AG09319 (cell line): Measurements from ENCODE around the gene TEPSIN.
A peak's percentile ranks its signal among the peaks of the same experiment; 100 is the strongest.

Source experiments
- DNase-seq: peaks from one replicate; pipeline ENCODE4 v3.0.0-alpha.2; 2010; ENCODE audit warnings: low read depth; ENCODE audit errors: extremely low read depth
- TF ChIP-seq, protein P1 (sequence below): IDR thresholded peaks from 2 replicates; pipeline ENCODE4 v1.5.1; 2011; ENCODE audit warnings: low read depth, mild to moderate bottlenecking, inconsistent platforms, low read length, moderate library complexity

The TEPSIN gene, protein sequence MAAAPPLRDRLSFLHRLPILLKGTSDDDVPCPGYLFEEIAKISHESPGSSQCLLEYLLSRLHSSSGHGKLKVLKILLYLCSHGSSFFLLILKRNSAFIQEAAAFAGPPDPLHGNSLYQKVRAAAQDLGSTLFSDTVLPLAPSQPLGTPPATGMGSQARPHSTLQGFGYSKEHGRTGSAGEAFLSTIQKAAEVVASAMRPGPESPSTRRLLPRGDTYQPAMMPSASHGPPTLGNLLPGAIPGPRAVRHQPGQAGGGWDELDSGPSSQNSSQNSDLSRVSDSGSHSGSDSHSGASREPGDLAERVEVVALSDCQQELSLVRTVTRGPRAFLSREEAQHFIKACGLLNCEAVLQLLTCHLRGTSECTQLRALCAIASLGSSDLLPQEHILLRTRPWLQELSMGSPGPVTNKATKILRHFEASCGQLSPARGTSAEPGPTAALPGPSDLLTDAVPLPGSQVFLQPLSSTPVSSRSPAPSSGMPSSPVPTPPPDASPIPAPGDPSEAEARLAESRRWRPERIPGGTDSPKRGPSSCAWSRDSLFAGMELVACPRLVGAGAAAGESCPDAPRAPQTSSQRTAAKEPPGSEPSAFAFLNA

DNA sequence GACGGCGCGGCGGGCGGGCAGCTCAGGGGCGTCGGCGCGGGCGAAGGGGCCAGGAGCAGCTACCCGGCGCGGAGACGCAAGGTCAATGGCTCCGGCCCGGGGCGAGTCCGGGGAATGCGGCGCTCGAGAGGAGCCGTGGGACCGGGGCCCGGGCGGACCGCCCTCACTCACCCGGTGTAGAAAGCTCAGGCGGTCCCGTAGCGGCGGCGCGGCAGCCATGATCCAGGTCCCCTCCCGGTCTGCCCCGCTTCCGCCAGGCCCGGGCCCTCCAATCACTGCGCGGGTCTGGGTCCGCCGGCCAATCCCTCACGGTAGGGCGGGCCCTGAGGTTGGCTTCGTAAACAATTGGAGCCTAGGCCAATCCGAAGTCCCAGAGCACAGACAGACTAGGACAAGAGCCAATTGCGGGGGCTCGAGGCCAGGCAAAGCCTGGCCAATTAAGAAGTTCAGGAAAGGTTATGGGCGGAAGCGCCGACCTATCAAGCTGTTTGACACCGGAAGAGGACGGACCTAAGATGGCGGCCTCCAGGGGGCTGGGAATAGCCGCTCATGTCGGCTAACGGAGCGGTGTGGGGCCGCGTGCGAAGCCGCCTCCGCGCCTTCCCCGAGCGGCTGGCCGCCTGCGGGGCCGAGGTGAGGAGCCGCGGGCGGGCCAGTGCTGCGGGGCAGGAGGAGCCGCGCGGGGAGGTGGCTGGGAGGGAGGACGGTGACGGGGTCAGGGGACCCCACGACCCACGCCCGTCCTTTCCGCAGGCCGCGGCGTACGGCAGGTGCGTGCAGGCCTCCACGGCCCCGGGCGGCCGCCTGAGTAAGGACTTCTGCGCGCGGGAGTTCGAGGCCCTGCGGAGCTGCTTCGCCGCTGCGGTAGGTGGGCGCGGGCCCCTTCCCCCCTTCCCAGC is at the start of gene TEPSIN, which contains the start of gene NDUFAF8:
TSS of gene TEPSIN (minus strand) at position 241 of the 899 bp plus-strand sequence. CDS start at position 219, 22 bp downstream.
TSS of gene NDUFAF8 (plus strand) at position 504 of the 899 bp plus-strand sequence. CDS start at position 550, 46 bp downstream.
- TF ChIP-seq, protein P1, sequence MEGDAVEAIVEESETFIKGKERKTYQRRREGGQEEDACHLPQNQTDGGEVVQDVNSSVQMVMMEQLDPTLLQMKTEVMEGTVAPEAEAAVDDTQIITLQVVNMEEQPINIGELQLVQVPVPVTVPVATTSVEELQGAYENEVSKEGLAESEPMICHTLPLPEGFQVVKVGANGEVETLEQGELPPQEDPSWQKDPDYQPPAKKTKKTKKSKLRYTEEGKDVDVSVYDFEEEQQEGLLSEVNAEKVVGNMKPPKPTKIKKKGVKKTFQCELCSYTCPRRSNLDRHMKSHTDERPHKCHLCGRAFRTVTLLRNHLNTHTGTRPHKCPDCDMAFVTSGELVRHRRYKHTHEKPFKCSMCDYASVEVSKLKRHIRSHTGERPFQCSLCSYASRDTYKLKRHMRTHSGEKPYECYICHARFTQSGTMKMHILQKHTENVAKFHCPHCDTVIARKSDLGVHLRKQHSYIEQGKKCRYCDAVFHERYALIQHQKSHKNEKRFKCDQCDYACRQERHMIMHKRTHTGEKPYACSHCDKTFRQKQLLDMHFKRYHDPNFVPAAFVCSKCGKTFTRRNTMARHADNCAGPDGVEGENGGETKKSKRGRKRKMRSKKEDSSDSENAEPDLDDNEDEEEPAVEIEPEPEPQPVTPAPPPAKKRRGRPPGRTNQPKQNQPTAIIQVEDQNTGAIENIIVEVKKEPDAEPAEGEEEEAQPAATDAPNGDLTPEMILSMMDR = no peak
- DNase-seq = peak; percentile 99

DNA sequence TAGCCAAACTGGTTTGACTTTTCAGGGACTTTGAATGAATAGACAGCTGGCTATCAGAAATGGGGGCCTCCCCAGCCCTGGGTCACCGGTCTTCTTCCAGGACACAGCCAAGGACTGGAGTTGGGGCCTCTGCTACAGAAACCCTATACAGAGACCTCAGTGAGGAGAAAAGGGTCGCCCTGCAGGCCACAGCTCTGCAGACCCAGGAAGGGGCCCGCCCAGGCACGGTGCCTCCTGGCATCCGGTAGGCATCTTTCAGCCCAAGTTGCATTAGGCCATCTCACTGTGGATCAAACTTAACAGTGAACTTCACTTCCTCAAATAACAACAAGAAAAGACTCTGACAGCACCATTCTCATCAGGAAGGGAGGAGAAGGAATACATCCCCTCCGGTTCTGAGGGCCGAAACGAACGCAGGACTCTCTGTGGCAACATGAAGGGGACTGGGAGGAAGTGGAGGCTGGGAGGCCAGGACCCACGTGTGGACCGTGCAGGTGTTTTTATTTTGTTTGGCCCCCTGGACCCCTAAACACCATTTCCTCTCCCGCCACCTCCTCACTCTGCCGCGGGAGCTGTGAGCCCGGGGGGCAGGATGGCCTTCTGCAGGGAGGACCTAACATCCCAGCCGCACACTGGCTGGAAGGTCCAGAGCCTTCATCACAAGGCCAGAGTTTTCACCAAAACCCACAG is 49.0 kb upstream of the TEPSIN start:
- no peak for DNase-seq
- TF ChIP-seq, protein P1 = no peak

DNA sequence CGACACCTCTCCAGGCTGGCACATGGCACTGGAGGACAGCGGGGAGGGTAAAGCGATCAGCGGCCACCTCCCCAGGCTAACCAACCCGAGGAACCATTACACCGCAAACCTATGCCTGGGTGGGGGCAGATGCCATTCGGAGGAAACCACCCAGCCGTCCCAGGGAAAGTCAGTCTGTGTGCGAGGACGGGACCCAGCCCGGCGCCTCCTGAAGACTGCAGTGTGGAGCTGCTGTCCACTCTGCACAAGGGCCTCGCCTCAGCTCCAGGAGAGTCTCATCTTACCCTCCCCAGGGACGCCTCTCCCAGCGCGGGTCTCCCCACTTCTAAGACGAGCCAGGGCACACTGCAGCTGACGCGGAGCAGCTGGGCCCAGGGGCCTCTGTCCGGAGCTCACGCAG is 48.3 kb upstream of the TEPSIN start:
- DNase-seq = no peak
- TF ChIP-seq, protein P1 = no peak

DNA sequence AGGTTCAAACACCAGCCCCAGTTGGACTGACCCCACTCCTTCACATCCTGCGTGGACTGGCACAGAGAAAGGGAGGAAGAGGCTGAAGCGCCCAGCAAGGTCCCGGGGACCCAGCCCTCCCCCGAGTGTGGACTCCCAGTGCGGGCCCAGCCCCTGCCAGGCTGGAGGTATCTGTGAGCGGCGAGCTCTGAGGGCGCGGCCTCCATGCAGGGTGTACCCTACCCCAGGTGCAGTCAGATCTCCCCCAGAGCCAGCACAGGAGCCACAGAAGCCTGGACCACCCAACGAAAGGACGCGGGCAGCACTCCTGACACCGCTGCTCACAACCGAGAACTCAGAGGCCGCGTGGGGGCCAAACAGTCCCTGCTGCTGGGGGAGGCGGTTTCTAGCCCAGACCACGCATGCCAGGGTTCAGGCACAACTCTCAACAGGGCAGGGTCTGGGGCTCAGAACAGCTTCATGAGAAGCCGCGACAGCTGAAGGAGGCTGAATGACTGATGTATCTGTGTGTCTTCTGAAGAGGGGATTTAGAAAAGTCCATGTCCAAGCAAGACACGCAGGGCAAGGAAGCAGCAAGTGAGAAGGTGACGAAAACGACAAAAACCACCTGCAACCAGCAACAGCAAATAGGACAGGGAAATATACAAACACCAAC is 47.8 kb upstream of the TEPSIN start:
- no peak for DNase-seq

DNA sequence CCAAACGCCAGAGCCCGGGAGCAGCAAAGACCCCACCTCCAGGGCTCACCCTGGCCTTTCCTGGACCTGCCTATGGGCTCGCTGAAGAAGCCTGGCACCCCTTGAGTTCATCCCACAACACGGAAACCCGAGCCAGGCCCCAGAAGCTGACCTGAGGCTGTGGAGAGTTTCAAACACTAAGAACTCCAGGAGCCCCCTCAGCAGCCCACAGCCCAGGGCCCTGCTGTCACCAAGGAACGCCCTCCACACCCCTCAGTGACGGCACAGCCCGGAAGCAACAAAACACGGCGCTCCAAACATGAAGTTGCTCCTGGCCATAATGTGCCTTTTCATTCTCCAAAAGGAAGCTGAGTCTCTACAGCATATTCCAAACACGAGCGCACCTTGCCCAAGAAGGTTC is 47.0 kb upstream of the TEPSIN start:
- DNase-seq = no peak
- TF ChIP-seq, protein P1 = no peak

More for the DNA sequence above, 47.8 kb upstream of the TEPSIN start:
- TF ChIP-seq, protein P1 = no peak

DNA sequence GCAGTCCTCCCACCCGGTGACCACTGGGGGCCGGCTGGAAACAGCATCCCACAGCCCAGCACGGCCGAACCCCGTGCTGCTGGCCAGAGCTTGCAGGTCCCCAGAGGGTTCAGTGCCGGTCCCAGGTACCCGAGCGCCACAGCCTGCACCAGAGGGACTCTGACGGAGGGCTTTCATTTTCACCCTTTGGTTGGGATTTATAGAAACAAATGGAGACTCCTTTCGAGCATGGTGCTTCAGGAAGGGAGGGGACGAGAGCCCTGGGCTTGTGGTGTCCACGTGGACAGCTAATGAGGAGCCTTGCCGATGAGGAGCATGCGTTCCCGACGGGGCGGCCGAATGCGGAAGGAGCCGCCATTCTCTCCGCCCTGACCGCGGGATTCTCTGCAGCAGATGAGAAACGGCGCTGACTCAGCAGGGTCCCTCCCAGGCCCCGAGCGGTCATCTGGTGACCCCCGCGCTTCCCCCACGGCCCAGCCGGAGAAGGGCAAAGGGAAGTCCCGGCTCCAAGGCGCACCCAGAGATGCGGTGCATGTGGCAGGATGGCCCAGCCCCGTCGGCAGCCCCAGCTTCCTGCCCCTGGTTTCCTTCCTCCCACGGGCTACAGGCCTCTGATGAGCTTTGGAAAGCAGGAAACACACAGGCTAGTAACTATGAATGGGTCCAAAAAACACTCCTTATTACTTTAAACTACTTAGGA is 46.5 kb upstream of the TEPSIN start:
- TF ChIP-seq, protein P1 = no peak
- no peak for DNase-seq
